GM12892 (cell line): Measurements from ENCODE around the gene LGALS8.

ENCODE experiments used
- POLR2A ChIP-seq: IDR thresholded peaks from 2 replicates; pipeline ENCODE4 v1.6.1; 2011; ENCODE audit warnings: low read depth, low read length, control low read depth
- POLR2AphosphoS5 ChIP-seq: IDR thresholded peaks from 2 replicates; pipeline ENCODE4 v1.6.1; 2011; ENCODE audit warnings: low read depth, low read length, control low read depth

- no peak for TF ChIP-seq POLR2A
- no peak for TF ChIP-seq POLR2AphosphoS5
Measured at GRCh38 chr1:236568285-236568894, 44.6 kb downstream of the LGALS8 start.
